ENCODE data around the gene AGPAT2.
A peak's percentile ranks its signal among the peaks of the same experiment; 100 is the strongest.

AGPAT2 gene

GRCh38 chr9:136686794-136687711 is at the start of gene AGPAT2:
AGPAT2 (minus strand) TSS chr9:136687457; CDS start chr9:136687357, 100 bp downstream.
- peak; percentile 29 to 36 for DNase-seq (ENCODE audit: low read depth in 1 of 2, low spot score in 1 of 2)

GRCh38 chr9:136735812-136736480 is 48.7 kb upstream of the AGPAT2 start:
- DNase-seq (ENCODE audit: low read depth in 1 of 2, low spot score in 1 of 2), result no peak

- DNase-seq (ENCODE audit: low read depth in 1 of 2, low spot score in 1 of 2), result no peak
Observed at GRCh38 chr9:136734837-136735496, 47.7 kb upstream of the AGPAT2 start.

- no peak for DNase-seq (ENCODE audit: low read depth in 1 of 2, low spot score in 1 of 2)
Observed at GRCh38 chr9:136733611-136734010, 46.4 kb upstream of the AGPAT2 start.

GRCh38 chr9:136732444-136733178 is 45.4 kb upstream of the AGPAT2 start:
- no peak for DNase-seq (ENCODE audit: low read depth in 1 of 2, low spot score in 1 of 2)

GRCh38 chr9:136729926-136730325 is 42.7 kb upstream of the AGPAT2 start:
- no peak for DNase-seq (ENCODE audit: low read depth in 1 of 2, low spot score in 1 of 2)

- no peak for DNase-seq (ENCODE audit: low read depth in 1 of 2, low spot score in 1 of 2)
Observed at GRCh38 chr9:136729144-136729543, 41.9 kb upstream of the AGPAT2 start.

- DNase-seq (ENCODE audit: low read depth in 1 of 2, low spot score in 1 of 2), result no peak
Observed at GRCh38 chr9:136728548-136729123, 41.4 kb upstream of the AGPAT2 start.

- DNase-seq (ENCODE audit: low read depth in 1 of 2, low spot score in 1 of 2), result peak; percentile 89 to 91
Observed at GRCh38 chr9:136728080-136728547, 40.9 kb upstream of the AGPAT2 start.

- DNase-seq (ENCODE audit: low read depth in 1 of 2, low spot score in 1 of 2), result no peak
Observed at GRCh38 chr9:136726631-136727191, 39.5 kb upstream of the AGPAT2 start.

- no peak for DNase-seq (ENCODE audit: low read depth in 1 of 2, low spot score in 1 of 2)
Observed at GRCh38 chr9:136726118-136726517, 38.9 kb upstream of the AGPAT2 start.

GRCh38 chr9:136725612-136726011 is 38.4 kb upstream of the AGPAT2 start:
- DNase-seq (ENCODE audit: low read depth in 1 of 2, low spot score in 1 of 2), result no peak

GRCh38 chr9:136724772-136725171 is 37.5 kb upstream of the AGPAT2 start:
- no peak for DNase-seq (ENCODE audit: low read depth in 1 of 2, low spot score in 1 of 2)

GRCh38 chr9:136723989-136724388 is 36.7 kb upstream of the AGPAT2 start:
- DNase-seq (ENCODE audit: low read depth in 1 of 2, low spot score in 1 of 2), result no peak

- DNase-seq (ENCODE audit: low read depth in 1 of 2, low spot score in 1 of 2), result no peak
Observed at GRCh38 chr9:136723362-136723976, 36.2 kb upstream of the AGPAT2 start.

- DNase-seq (ENCODE audit: low read depth in 1 of 2, low spot score in 1 of 2), result no peak
Observed at GRCh38 chr9:136722969-136723356, 35.7 kb upstream of the AGPAT2 start.

- no peak for DNase-seq (ENCODE audit: low read depth in 1 of 2, low spot score in 1 of 2)
Observed at GRCh38 chr9:136722093-136722968, 35.1 kb upstream of the AGPAT2 start.

GRCh38 chr9:136721339-136722092 is 34.3 kb upstream of the AGPAT2 start:
- DNase-seq (ENCODE audit: low read depth in 1 of 2, low spot score in 1 of 2), result no peak
